Measurements from ENCODE around the gene DYNLT5. TPM values are rescaled to one million over a fixed set of nuclear protein-coding genes. Genes with fewer than 3 reads are reported as not detected.

Gene DYNLT5
- total RNA-seq, 1 experiment from 2014 or later, result 0.83 TPM

- Mint-ChIP-seq H3K27me3 (ENCODE audit: low read depth) (peaks cover 34% of the 10 kb centered on the region), H3K9me3 (no peaks in the 10 kb centered on the region), H3K27ac (no peak overlapping the region), H3K4me1 (peaks cover 4 to 6% of the 10 kb centered on the region in 2 experiments; a peak in 3 of 4 replicates), H3K4me3 (no peak overlapping the region; a peak in 1 of 5 replicates), H3K36me3 (ENCODE audit: insufficient read depth in 1 of 3, low read depth in 3 of 3) (no peaks in the 10 kb centered on the region)
- Histone ChIP-seq H3K23ac (ENCODE audit: insufficient read length, low read depth, low read length) (no peak overlapping the region), H2AK5ac (ENCODE audit: insufficient read length, low read length) (no peak overlapping the region), H3K27me3 (ENCODE audit: insufficient read depth, low read length) (no peaks in the 10 kb centered on the region; the same call in 1 of the 2 replicates), H2AFZ (ENCODE audit: low read length) (no peak overlapping the region), H3K79me2 (ENCODE audit: insufficient read depth, low read length) (no peaks in the 10 kb centered on the region), H3K23me2 (ENCODE audit: insufficient read length, low read depth, low read length, poor library complexity, severe bottlenecking) (peaks cover 11% of the 10 kb centered on the region), H3K56ac (ENCODE audit: insufficient read length, low read depth, low read length) (no peak overlapping the region), H4K20me1 (ENCODE audit: control insufficient read depth, insufficient read depth, insufficient read length) (no peaks in the 10 kb centered on the region), H2BK5ac (ENCODE audit: insufficient read length, low read length) (no peak overlapping the region), H2BK15ac (ENCODE audit: low read depth, low read length) (no peak overlapping the region), H3K9ac (ENCODE audit: extremely low read depth, insufficient read length, low read length) (no peak overlapping the region), H2BK120ac (ENCODE audit: low read depth, low read length, poor library complexity, severe bottlenecking) (no peak overlapping the region), H4K5ac (ENCODE audit: insufficient read length, low read depth, low read length) (no peak overlapping the region), H4K91ac (ENCODE audit: insufficient read length, low read depth, low read length) (no peak overlapping the region), H3K79me1 (ENCODE audit: insufficient read depth, low read depth, low read length, poor library complexity, severe bottlenecking) (no peaks in the 10 kb centered on the region), H3K4ac (ENCODE audit: low read depth, low read length) (no peak overlapping the region), H4K8ac (replicated peaks; ENCODE audit: insufficient read length, low read depth, low read length) (no peak overlapping the region), H3K18ac (ENCODE audit: insufficient read length, low read depth, low read length) (no peak overlapping the region), H3K27ac (ENCODE audit: insufficient read length, low read depth, low read length) (no peak overlapping the region), H3K4me2 (ENCODE audit: insufficient read depth, insufficient read length, low read length) (no peak overlapping the region), H2BK12ac (ENCODE audit: insufficient read length, low read depth, low read length) (no peak overlapping the region), H3K4me1 (ENCODE audit: insufficient read depth, low read length) (no peaks in the 10 kb centered on the region; the same call in 1 of the 2 replicates), H3K14ac (ENCODE audit: insufficient read depth, low read length) (no peak overlapping the region), H3T11ph (ENCODE audit: low read length) (no peak overlapping the region), H3K9me3 (ENCODE audit: control insufficient read depth, low read depth, low read length) (no peaks in the 10 kb centered on the region), H2BK20ac (ENCODE audit: low read depth, low read length, poor library complexity, severe bottlenecking) (no peak overlapping the region)
- no peak for DNase-seq
- no CpG with 5 or more reads among the region's 4 CpGs for WGBS (ENCODE audit: extremely low coverage, insufficient read length, low lambda C conversion rate)
- no peak for TF ChIP-seq CTCF (conservative IDR thresholded peaks at IDR 0.05)
Measured at GRCh38 chr1:66751160-66751559, 1.1 kb upstream of the DYNLT5 start.
